IMR-90 (cell line): ENCODE measurements around the gene PTCD1. TPM values are rescaled to one million over a fixed set of nuclear protein-coding genes. Genes with fewer than 3 reads are reported as not detected.

Source experiments
- ATAC-seq: fragments of 200-7000 bp; cut with Tn5 transposase; 2 replicates; pipeline ENCODE4 v1.9.1; 2020; ENCODE audit warnings: low read depth, mild to moderate bottlenecking, moderate library complexity
- BruUV-seq: library from RNA; stranded (reverse); fragments of 400-500 nt; replicated peaks from 2 replicates; lab custom pipeline; 2021; lab: Mats Ljungman, UMichigan
- CTCF ChIA-PET: fragments of 300-600 bp; formaldehyde crosslinking; extraction: SDS; loops from one replicate; lab custom pipeline; 2021; ENCODE audit warnings: antibody characterized with exemption; lab: Yijun Ruan, JAX
- POLR2A ChIA-PET: fragments of 300-600 bp; sonication (Branson Sonifier 250); formaldehyde crosslinking; loops from one replicate; lab custom pipeline; 2022; ENCODE audit warnings: antibody characterized with exemption; ENCODE audit not compliant: unreplicated experiment; lab: Charles Lee
- DNase-seq: peaks from one replicate; pipeline ENCODE4 v3.0.0; 2013
- H2AFZ ChIP-seq: replicated peaks from 2 replicates; pipeline ENCODE3; 2013; ENCODE audit warnings: low read length, mild to moderate bottlenecking; ENCODE audit not compliant: poor library complexity
- H2AK5ac ChIP-seq: 2 replicates; pipeline ENCODE4 v1.6.1; 2013; ENCODE audit warnings: low read depth, low read length, inconsistent platforms
- H2AK9ac ChIP-seq: replicated peaks from 2 replicates; pipeline ENCODE3; 2013; ENCODE audit warnings: mild to moderate bottlenecking, low read depth, low read length, moderate library complexity; ENCODE audit not compliant: poor library complexity
- H2BK120ac ChIP-seq: 2 replicates; pipeline ENCODE4 v1.6.1; 2013; ENCODE audit warnings: low read depth, low read length, inconsistent platforms
- H2BK15ac ChIP-seq: 3 replicates; pipeline ENCODE4 v1.6.1; 2013; ENCODE audit warnings: low read depth, low read length, inconsistent platforms
- H2BK20ac ChIP-seq: 2 replicates; pipeline ENCODE4 v1.6.1; 2013; ENCODE audit warnings: low read depth, mild to moderate bottlenecking, inconsistent platforms, low read length, moderate library complexity
- H2BK5ac ChIP-seq: 2 replicates; pipeline ENCODE4 v1.6.1; 2013; ENCODE audit warnings: mild to moderate bottlenecking, low read depth, low read length, inconsistent platforms; ENCODE audit not compliant: poor library complexity, severe bottlenecking
- H3K14ac ChIP-seq: replicated peaks from 2 replicates; pipeline ENCODE4 v1.6.1; 2013; ENCODE audit warnings: low read depth, low read length, inconsistent platforms
- H3K18ac ChIP-seq: 2 replicates; pipeline ENCODE4 v1.6.1; 2013; ENCODE audit warnings: low read depth, low read length, control low read depth
- H3K23ac ChIP-seq: 2 replicates; pipeline ENCODE4 v1.6.1; 2013; ENCODE audit warnings: low read depth, low read length, inconsistent platforms
- H3K27ac ChIP-seq: 2 replicates; pipeline ENCODE4 v1.5.1; 2013; ENCODE audit warnings: mild to moderate bottlenecking, control low read depth, low read length; ENCODE audit not compliant: insufficient read depth
- H3K27me3 ChIP-seq: 2 replicates; pipeline ENCODE4 v1.6.1; 2013; ENCODE audit warnings: low read length; ENCODE audit not compliant: control insufficient read depth, insufficient read depth
- H3K36me3 ChIP-seq: 2 replicates; pipeline ENCODE4 v1.6.1; 2013; ENCODE audit warnings: low read length, mixed read lengths; ENCODE audit not compliant: control insufficient read depth, insufficient read depth
- H3K4ac ChIP-seq: 2 replicates; pipeline ENCODE4 v1.6.1; 2013; ENCODE audit warnings: low read depth, low read length, inconsistent platforms
- H3K4me1 ChIP-seq: 2 replicates; pipeline ENCODE4 v1.6.1; 2013; ENCODE audit warnings: low read length, mixed read lengths; ENCODE audit not compliant: control insufficient read depth, insufficient read depth
- H3K4me2 ChIP-seq: 2 replicates; pipeline ENCODE4 v1.6.1; 2013; ENCODE audit warnings: low read depth, mild to moderate bottlenecking, control low read depth, low read length, moderate library complexity
- H3K4me3 ChIP-seq: 2 replicates; pipeline ENCODE4 v1.5.1; 2013; ENCODE audit warnings: low read depth, mild to moderate bottlenecking, control low read depth, low read length, moderate library complexity; ENCODE audit not compliant: insufficient read depth
- H3K56ac ChIP-seq: 2 replicates; pipeline ENCODE4 v1.6.1; 2013; ENCODE audit warnings: low read length, inconsistent platforms; ENCODE audit not compliant: insufficient read depth; ENCODE audit errors: extremely low read depth
- H3K79me1 ChIP-seq, 2 experiments: 2 replicates each; pipeline ENCODE4 v1.6.1; 2013; ENCODE audit warnings: low read length in 2 of 2, inconsistent platforms in 1 of 2, low read depth in 1 of 2
- H3K9ac ChIP-seq: 2 replicates; pipeline ENCODE4 v1.6.1; 2013; ENCODE audit warnings: low read depth, low read length, control low read depth
- H3K9me1 ChIP-seq: 2 replicates; pipeline ENCODE4 v1.6.1; 2013; ENCODE audit warnings: low read length, inconsistent platforms; ENCODE audit not compliant: insufficient read depth
- H3K9me3 ChIP-seq: 2 replicates; pipeline ENCODE4 v1.6.1; 2013; ENCODE audit warnings: low read length; ENCODE audit not compliant: control insufficient read depth, insufficient read depth
- H4K20me1 ChIP-seq: 2 replicates; pipeline ENCODE4 v1.6.1; 2013; ENCODE audit warnings: low read length, inconsistent platforms; ENCODE audit not compliant: insufficient read depth
- H4K5ac ChIP-seq: 2 replicates; pipeline ENCODE4 v1.6.1; 2013; ENCODE audit warnings: mild to moderate bottlenecking, low read depth, low read length, control low read depth
- H4K8ac ChIP-seq, 2 experiments: 2 replicates each; pipeline ENCODE4 v1.6.1; 2013; ENCODE audit warnings: low read depth in 2 of 2, low read length in 2 of 2, control low read depth in 1 of 2, inconsistent platforms in 1 of 2
- H4K91ac ChIP-seq: 2 replicates; pipeline ENCODE4 v1.6.1; 2013; ENCODE audit warnings: low read depth, low read length, inconsistent platforms; ENCODE audit not compliant: insufficient read depth
- MAZ ChIP-seq: IDR thresholded peaks from 2 replicates; pipeline ENCODE4 v1.6.1; 2012; ENCODE audit warnings: low read depth, mild to moderate bottlenecking, low read length, improper control_type of control experiment, moderate library complexity, borderline replicate concordance
- WGBS, 2 experiments: methylation state at CpG; one replicate each; pipeline versions ENCODE4 v1.1.5 to v1.1.7; 2013; ENCODE audit warnings: missing lambda C conversion rate in 2 of 2; ENCODE audit not compliant: insufficient read length in 1 of 2; ENCODE audit errors: extremely low coverage in 2 of 2; 5-methylcytosine and 5-hydroxymethylcytosine counted together
- dilution Hi-C: fragments of 300-500 bp; cut with HindIII; formaldehyde crosslinking; loops from one replicate; pipeline ENCODE4 v1.14.3; 2018; ENCODE audit warnings: low sequenced_read_pairs; ENCODE audit not compliant: unreplicated experiment
- in situ Hi-C: fragments of 300-500 bp; cut with MboI; formaldehyde crosslinking; loops from 3 replicates; pipeline ENCODE4 v1.14.3; 2019; ENCODE audit warnings: low sequenced_read_pairs, inconsistent platforms, mixed read lengths
- intact Hi-C: fragments of 100-400 bp; cut with micrococcal nuclease; formaldehyde crosslinking; loops from 2 replicates; pipeline ENCODE4 v1.10.0; 2022
- polyA plus RNA-seq, 3 experiments: library from polyadenylated mRNA; depleted of rRNA; stranded (reverse); fragments of >200 nt; gene quantifications; 2 replicates each; pipeline ENCODE4 v1.2.3, GENCODE V29; 2012; ENCODE audit warnings: low replicate concordance in 1 of 3
- total RNA-seq: library from RNA; depleted of rRNA; stranded (reverse); fragments of >200 nt; gene quantifications from 2 replicates; pipeline ENCODE4 v1.2.3, GENCODE V29; 2012

PTCD1 gene
- total and polyA plus RNA-seq, 2 of the 4 experiments (the other 2 are of a cell fraction) = 2.2 to 4.0 TPM

DNA sequence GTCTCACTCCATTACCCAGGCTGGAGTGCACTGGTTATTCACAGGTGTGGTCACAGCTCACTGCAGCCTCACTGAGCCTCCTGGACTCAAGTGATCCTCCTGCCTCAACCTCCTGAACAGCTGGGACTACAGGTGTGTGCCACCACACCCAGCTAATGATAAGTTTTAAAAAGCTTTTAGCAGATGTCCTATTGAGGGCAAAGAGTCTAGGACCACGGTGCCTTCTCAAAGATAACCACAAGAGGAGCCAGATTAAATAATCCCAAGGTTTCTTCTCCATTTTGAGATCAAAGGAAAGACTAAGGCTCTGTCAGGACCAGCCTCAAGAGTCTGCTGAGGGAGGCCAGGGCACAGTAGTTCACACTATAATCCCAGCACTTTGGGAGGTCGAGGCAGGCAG, 22.6 kb upstream of the PTCD1 start:
- Histone ChIP-seq H3K79me1 (peaks cover 19 to 73% of the 10 kb centered on the region in 2 experiments), H3K9ac (no peak overlapping the region), H3K56ac (no peak overlapping the region), H2BK120ac (no peak overlapping the region), H2AK9ac (no peak overlapping the region), H3K4ac (no peak overlapping the region), H3K4me3 (no peak overlapping the region), H3K27me3 (no peaks in the 10 kb centered on the region), H3K36me3 (peaks cover 41% of the 10 kb centered on the region), H2AFZ (no peak overlapping the region), H4K91ac (no peak overlapping the region), H4K20me1 (peaks cover 54% of the 10 kb centered on the region), H3K9me1 (peaks cover 6% of the 10 kb centered on the region; the same call in 1 of the 2 replicates), H3K14ac (no peak overlapping the region), H4K8ac (no peak overlapping the region), H4K5ac (no peak overlapping the region), H2BK20ac (no peak overlapping the region), H3K18ac (no peak overlapping the region), H3K9me3 (no peaks in the 10 kb centered on the region), H3K23ac (no peak overlapping the region), H2AK5ac (no peak overlapping the region), H3K4me2 (no peak overlapping the region), H3K4me1 (no peaks in the 10 kb centered on the region; the same call in 1 of the 2 replicates), H2BK5ac (no peak overlapping the region), H3K27ac (no peak overlapping the region), H2BK15ac (no peak overlapping the region)
- dilution Hi-C loops = no loop called here
- POLR2A ChIA-PET = no interaction called here
- WGBS, 2 experiments = 100% methylated on average over 1 of the region's 2 CpGs; no CpG with 5 or more reads in 1 of the 2 experiments
- no peak for TF ChIP-seq MAZ
- DNase-seq (no peak), ATAC-seq (no peak)
- no TSS peak for BruUV-seq
- CTCF ChIA-PET = no interaction called here
- intact Hi-C loops = no loop called here
- in situ Hi-C loops = no loop called here
